ENCODE results near the gene SLC5A3.

SLC5A3 gene

DNA sequence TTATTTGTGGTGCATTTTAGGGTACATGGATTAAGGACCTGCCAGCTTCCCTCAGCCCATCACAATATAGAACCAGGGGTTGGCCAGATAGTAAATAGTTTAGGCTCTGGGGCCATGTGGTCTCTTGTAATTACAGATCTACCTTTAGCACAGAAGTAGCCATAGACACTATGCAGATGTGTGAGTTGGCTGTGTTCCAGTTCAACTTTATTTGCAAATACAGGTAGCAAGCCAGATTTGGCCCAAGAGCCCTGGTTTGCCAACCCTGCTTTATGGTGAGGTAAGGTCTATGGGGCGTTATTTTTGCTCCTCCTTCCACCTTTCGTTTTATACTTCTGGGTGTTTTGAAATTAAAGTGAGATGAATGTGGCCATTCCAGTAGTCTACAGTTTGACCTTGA is 48.7 kb downstream of the SLC5A3 start:
- no peak for DNase-seq
- TF ChIP-seq, protein P1, sequence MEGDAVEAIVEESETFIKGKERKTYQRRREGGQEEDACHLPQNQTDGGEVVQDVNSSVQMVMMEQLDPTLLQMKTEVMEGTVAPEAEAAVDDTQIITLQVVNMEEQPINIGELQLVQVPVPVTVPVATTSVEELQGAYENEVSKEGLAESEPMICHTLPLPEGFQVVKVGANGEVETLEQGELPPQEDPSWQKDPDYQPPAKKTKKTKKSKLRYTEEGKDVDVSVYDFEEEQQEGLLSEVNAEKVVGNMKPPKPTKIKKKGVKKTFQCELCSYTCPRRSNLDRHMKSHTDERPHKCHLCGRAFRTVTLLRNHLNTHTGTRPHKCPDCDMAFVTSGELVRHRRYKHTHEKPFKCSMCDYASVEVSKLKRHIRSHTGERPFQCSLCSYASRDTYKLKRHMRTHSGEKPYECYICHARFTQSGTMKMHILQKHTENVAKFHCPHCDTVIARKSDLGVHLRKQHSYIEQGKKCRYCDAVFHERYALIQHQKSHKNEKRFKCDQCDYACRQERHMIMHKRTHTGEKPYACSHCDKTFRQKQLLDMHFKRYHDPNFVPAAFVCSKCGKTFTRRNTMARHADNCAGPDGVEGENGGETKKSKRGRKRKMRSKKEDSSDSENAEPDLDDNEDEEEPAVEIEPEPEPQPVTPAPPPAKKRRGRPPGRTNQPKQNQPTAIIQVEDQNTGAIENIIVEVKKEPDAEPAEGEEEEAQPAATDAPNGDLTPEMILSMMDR (IDR thresholded peaks at IDR 0.05; ENCODE audit: low read depth, low read length), result no peak
- no peak overlapping the region for H3K4me3 ChIP-seq (ENCODE audit: low read depth, low read length)
- no peaks in the 10 kb centered on the region for H3K27me3 ChIP-seq
- no peaks in the 10 kb centered on the region for H3K9me3 ChIP-seq
- no peaks in the 10 kb centered on the region; the same call in 1 of the 2 replicates for H3K36me3 ChIP-seq
- H3K4me1 ChIP-seq, result no peaks in the 10 kb centered on the region; the same call in 1 of the 2 replicates
